A673 (cell line): Measurements from ENCODE around the gene ACY1. TPM values are rescaled to one million over a fixed set of nuclear protein-coding genes. Genes with fewer than 3 reads are reported as not detected.

ENCODE experiments used
- BruUV-seq: library from RNA; stranded (reverse); fragments of 400-500 nt; replicated peaks from 2 replicates; lab custom pipeline; 2021; lab: Mats Ljungman, UMichigan
- CTCF ChIA-PET: fragments of 300-600 bp; sonication (Branson Sonifier 250); formaldehyde crosslinking; loops from one replicate; lab custom pipeline; 2022; ENCODE audit warnings: antibody characterized with exemption; lab: Charles Lee
- POLR2A ChIA-PET: fragments of 300-600 bp; sonication (Branson Sonifier 250); formaldehyde crosslinking; loops from one replicate; lab custom pipeline; 2022; ENCODE audit warnings: antibody characterized with exemption; ENCODE audit not compliant: low non-redundant PET; lab: Charles Lee
- DNase-seq: peaks from one replicate; pipeline ENCODE4 v3.0.0-alpha.2; 2015; ENCODE audit warnings: low spot score
- H3K27ac ChIP-seq: fragments of 200-600 bp; sonication (generic); 2 replicates; pipeline ENCODE4 v1.5.1; 2016; ENCODE audit warnings: mixed run types, low read depth, mild to moderate bottlenecking, mixed read lengths, antibody characterized with exemption, low read length; ENCODE audit not compliant: poor library complexity, severe bottlenecking
- H3K27me3 ChIP-seq: fragments of 200-600 bp; sonication (generic); replicated peaks from 2 replicates; pipeline ENCODE4 v1.6.1; 2017; ENCODE audit warnings: mixed run types, low read depth, mild to moderate bottlenecking, mixed read lengths, antibody characterized with exemption, low read length; ENCODE audit not compliant: insufficient read depth, poor library complexity
- H3K36me3 ChIP-seq: fragments of 200-600 bp; sonication (generic); 2 replicates; pipeline ENCODE4 v1.6.1; 2016; ENCODE audit warnings: mixed run types, mild to moderate bottlenecking, mixed read lengths, antibody characterized with exemption, low read length; ENCODE audit not compliant: insufficient read depth, poor library complexity, severe bottlenecking
- H3K4me1 ChIP-seq: fragments of 200-600 bp; sonication (generic); 2 replicates; pipeline ENCODE4 v1.6.1; 2017; ENCODE audit warnings: mixed run types, mild to moderate bottlenecking, mixed read lengths, antibody characterized with exemption, low read length; ENCODE audit not compliant: insufficient read depth, poor library complexity, severe bottlenecking
- H3K4me3 ChIP-seq: fragments of 200-600 bp; sonication (generic); 2 replicates; pipeline ENCODE4 v1.5.1; 2016; ENCODE audit warnings: low read depth, mixed run types, mild to moderate bottlenecking, mixed read lengths, low read length; ENCODE audit not compliant: poor library complexity, severe bottlenecking
- H3K9me3 ChIP-seq: fragments of 200-600 bp; sonication (generic); 2 replicates; pipeline ENCODE4 v1.6.1; 2016; ENCODE audit warnings: mixed run types, low read depth, mild to moderate bottlenecking, mixed read lengths, antibody characterized with exemption, low read length; ENCODE audit not compliant: poor library complexity, severe bottlenecking
- EZH2 ChIP-seq: fragments of 200-600 bp; sonication (generic); IDR thresholded peaks from 2 replicates; pipeline ENCODE4 v1.6.1; 2017; ENCODE audit warnings: borderline replicate concordance, low read depth, mild to moderate bottlenecking, mixed read lengths, antibody characterized with exemption, low read length; ENCODE audit not compliant: poor library complexity, severe bottlenecking
- intact Hi-C: fragments of 100-400 bp; cut with micrococcal nuclease; formaldehyde crosslinking; loops from one replicate; pipeline ENCODE4 v1.10.0; 2022; ENCODE audit not compliant: unreplicated experiment
- total RNA-seq: library from RNA; stranded (reverse); gene quantifications from 2 replicates; pipeline ENCODE4 v1.2.3, GENCODE V29; 2021
- TF ChIP-seq, protein P1 (sequence below): fragments of 300-800, 200-600 bp; sonication (generic); conservative IDR thresholded peaks from 2 replicates; pipeline ENCODE4 v1.5.1; 2017; ENCODE audit warnings: low read depth, mild to moderate bottlenecking, antibody characterized with exemption, low read length, moderate library complexity, mixed read lengths

Gene ACY1
- total RNA-seq, 1 experiment from 2014 or later = 6.4 TPM

DNA sequence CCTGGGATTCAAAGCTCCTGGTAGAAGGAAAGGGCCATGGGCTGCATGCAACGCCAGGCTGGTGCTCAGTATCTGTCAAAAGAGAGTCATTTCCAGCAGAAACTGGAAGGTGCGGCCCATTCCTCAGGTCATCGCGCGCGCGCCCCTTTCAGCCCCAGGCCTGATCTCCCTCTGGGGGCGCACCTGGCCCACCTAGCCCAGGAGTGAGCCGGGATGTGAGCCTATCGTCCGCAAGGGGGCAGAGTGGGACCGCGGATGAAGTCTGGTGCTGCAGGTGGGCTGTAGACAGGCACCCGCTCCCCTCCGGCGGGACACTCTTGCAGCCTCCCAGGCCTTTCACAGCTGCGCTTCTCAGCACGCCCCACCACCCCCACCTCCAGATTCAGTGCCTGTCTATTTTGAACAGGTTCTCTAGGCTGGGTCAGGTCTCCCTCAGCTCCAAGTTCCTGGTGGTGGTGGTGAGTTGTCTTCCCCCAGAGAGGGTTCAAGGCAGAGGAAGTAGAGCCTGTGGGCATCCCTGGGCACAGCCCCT lies 18.2 kb downstream of the ACY1 start:
- BruUV-seq = no TSS peak
- CTCF ChIA-PET = interaction anchor here (0.7 to 0.9 kb wide), 2 partner anchors 43 to 143 kb away, joined by 3 to 4 read pairs; no protein-coding TSS in a partner anchor
- peak; percentile 68 for DNase-seq
- H3K27me3 ChIP-seq = no peaks in the 10 kb centered on the region
- intact Hi-C loops = loop anchor here (1.0 to 5.0 kb wide), 4 partner anchors 56 to 337 kb away; partner anchors contain the start of gene DUSP7
- peaks cover 18% of the 10 kb centered on the region for H3K4me1 ChIP-seq
- POLR2A ChIA-PET = no interaction called here
- no peak for TF ChIP-seq EZH2
- TF ChIP-seq, protein P1, sequence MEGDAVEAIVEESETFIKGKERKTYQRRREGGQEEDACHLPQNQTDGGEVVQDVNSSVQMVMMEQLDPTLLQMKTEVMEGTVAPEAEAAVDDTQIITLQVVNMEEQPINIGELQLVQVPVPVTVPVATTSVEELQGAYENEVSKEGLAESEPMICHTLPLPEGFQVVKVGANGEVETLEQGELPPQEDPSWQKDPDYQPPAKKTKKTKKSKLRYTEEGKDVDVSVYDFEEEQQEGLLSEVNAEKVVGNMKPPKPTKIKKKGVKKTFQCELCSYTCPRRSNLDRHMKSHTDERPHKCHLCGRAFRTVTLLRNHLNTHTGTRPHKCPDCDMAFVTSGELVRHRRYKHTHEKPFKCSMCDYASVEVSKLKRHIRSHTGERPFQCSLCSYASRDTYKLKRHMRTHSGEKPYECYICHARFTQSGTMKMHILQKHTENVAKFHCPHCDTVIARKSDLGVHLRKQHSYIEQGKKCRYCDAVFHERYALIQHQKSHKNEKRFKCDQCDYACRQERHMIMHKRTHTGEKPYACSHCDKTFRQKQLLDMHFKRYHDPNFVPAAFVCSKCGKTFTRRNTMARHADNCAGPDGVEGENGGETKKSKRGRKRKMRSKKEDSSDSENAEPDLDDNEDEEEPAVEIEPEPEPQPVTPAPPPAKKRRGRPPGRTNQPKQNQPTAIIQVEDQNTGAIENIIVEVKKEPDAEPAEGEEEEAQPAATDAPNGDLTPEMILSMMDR = peak; percentile 83
- no peak overlapping the region for H3K4me3 ChIP-seq
- H3K36me3 ChIP-seq = no peaks in the 10 kb centered on the region
- no peaks in the 10 kb centered on the region for H3K9me3 ChIP-seq
- H3K27ac ChIP-seq = no peak overlapping the region

DNA sequence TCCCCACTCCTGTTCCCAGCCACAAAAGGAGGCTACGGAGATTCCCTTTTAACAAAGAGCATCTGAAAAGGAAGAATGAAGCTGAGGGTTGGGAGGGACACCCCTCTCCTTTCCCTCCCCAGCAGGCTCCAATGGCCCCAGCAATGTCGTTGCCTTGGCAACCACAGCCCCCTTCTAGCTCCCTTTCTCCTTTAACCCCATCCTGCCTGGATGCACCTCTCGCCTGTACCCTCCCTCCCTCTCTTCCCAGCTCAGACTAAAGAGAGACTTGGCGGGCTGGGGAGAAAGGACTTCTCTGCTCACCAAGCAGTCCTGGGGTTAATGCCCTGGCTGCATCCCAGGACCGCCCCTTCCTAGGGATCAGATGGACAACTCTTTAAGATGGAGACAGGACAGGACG lies 19.4 kb downstream of the ACY1 start:
- Histone ChIP-seq H3K36me3 (no peaks in the 10 kb centered on the region), H3K4me3 (no peak overlapping the region), H3K27me3 (no peaks in the 10 kb centered on the region), H3K27ac (no peak overlapping the region), H3K9me3 (no peaks in the 10 kb centered on the region), H3K4me1 (peaks cover 18% of the 10 kb centered on the region)
- intact Hi-C loops = loop anchor here (5.0 kb wide), 1 partner anchor 55 kb away; the partner anchor contains the start of gene DUSP7
- CTCF ChIA-PET = no interaction called here
- BruUV-seq = no TSS peak
- no peak for DNase-seq
- POLR2A ChIA-PET = interaction anchor here (0.6 kb wide), 1 partner anchor 222 kb away, joined by 10 read pairs; no protein-coding TSS in a partner anchor
- TF ChIP-seq, protein P1 = no peak
- TF ChIP-seq EZH2 = no peak

DNA sequence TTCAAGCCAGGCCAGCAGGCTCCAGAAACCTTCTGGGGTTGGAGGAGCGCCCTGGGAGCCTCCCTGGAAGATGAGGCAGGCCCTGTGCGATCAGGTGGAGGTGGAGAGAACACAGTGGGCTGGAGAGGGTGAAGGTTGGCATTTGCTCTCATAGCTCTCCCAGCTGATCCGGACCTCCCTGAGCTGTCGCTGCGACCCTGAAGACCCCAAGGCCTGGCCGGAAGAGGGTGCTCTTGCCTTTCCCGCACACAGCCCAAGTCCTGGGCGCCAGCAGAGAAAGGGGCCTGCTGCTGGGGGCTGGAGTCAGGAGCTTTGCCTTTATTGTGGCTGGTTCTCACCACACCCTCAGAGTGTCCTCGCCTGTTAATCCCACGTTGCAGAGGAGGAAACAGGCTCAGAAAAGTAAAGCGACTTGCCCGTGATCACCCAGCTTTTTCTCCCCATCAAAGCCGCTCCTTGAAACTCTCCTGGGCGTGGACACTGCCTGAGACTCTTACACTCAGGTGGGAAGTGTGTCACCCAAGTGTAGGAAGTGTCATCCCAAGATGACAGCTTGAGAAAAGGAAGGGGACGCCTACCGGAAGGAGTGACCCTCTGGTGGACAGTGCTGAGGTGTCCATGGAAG lies 20.9 kb downstream of the ACY1 start:
- H3K27ac ChIP-seq = no peak overlapping the region
- POLR2A ChIA-PET = interaction anchor here (0.6 kb wide), 1 partner anchor 36 kb away, joined by 5 read pairs; no protein-coding TSS in a partner anchor
- no peaks in the 10 kb centered on the region for H3K36me3 ChIP-seq
- TF ChIP-seq EZH2 = no peak
- TF ChIP-seq, protein P1 = peak; percentile 45
- H3K4me3 ChIP-seq = no peak overlapping the region
- intact Hi-C loops = loop anchor here (5.0 kb wide), 1 partner anchor 53 kb away; the partner anchor contains the start of gene DUSP7
- BruUV-seq = no TSS peak
- no peaks in the 10 kb centered on the region for H3K9me3 ChIP-seq
- no peaks in the 10 kb centered on the region for H3K27me3 ChIP-seq
- CTCF ChIA-PET = interaction anchor here (0.5 to 2.0 kb wide), 5 partner anchors 38 to 119 kb away, joined by 3 to 14 read pairs (median 3); partner anchors contain the start of gene DUSP7
- H3K4me1 ChIP-seq = peaks cover 18% of the 10 kb centered on the region
- peak; percentile 60 for DNase-seq
